HEK293T (cell line): ENCODE results near the gene LAMTOR4.

Experiments
- FOXM1 ChIP-seq: fragments of 450-650 bp; IDR thresholded peaks from 2 replicates; pipeline ENCODE4 v1.6.1; 2017; ENCODE audit warnings: mild to moderate bottlenecking, borderline replicate concordance
- SUZ12 ChIP-seq: fragments of 450-650 bp; IDR thresholded peaks from 2 replicates; pipeline ENCODE4 v1.6.1; 2016; ENCODE audit warnings: mild to moderate bottlenecking

GRCh38 chr7:100160067-100160466 lies 11.3 kb downstream of the LAMTOR4 start:
- TF ChIP-seq SUZ12: no peak
- TF ChIP-seq FOXM1: no peak
